HG02885 (cell line): ENCODE results near the gene ATP5MC3.
A peak's percentile ranks its signal among the peaks of the same experiment; 100 is the strongest.
"Not testable (repeated sequence)": the region's sequence is repeated elsewhere in the genome, so short reads cannot be mapped to it uniquely, and the experiment has no call there.

Source experiments
- ATAC-seq: cut with Tn5 transposase; IDR thresholded peaks from one replicate; pipeline ENCODE4 v1.9.1; 2021; ENCODE audit warnings: mild to moderate bottlenecking; ENCODE audit not compliant: unreplicated experiment, poor library complexity

Gene ATP5MC3

GRCh38 chr2:175181104-175181876, at the start of gene ATP5MC3:
TSS of gene ATP5MC3 (minus strand) at chr2:175181710. CDS start at chr2:175181393, 317 bp downstream.
- peak; percentile 85 for ATAC-seq

- ATAC-seq, result not testable (repeated sequence)
These were observed 47.1 kb upstream of the ATP5MC3 start for GRCh38 chr2:175228601-175229000.

- ATAC-seq, result no peak
These were observed 46.7 kb upstream of the ATP5MC3 start for GRCh38 chr2:175228179-175228578.

GRCh38 chr2:175227393-175227792, 45.9 kb upstream of the ATP5MC3 start:
- ATAC-seq, result peak; percentile 49

GRCh38 chr2:175220075-175220474, 38.6 kb upstream of the ATP5MC3 start:
- ATAC-seq, result no peak

GRCh38 chr2:175218551-175218950, 37.0 kb upstream of the ATP5MC3 start:
- ATAC-seq, result no peak

- no peak for ATAC-seq
These were observed 26.4 kb upstream of the ATP5MC3 start for GRCh38 chr2:175207741-175208438.

GRCh38 chr2:175206866-175207265, 25.4 kb upstream of the ATP5MC3 start:
- ATAC-seq, result no peak

GRCh38 chr2:175205523-175205922, 24.0 kb upstream of the ATP5MC3 start:
- ATAC-seq, result no peak

- ATAC-seq, result peak; percentile 94
These were observed 22.3 kb upstream of the ATP5MC3 start for GRCh38 chr2:175203621-175204496.

- no peak for ATAC-seq
These were observed 13.5 kb upstream of the ATP5MC3 start for GRCh38 chr2:175195012-175195411.

- ATAC-seq, result no peak
These were observed 7.3 kb upstream of the ATP5MC3 start for GRCh38 chr2:175188761-175189160.

GRCh38 chr2:175187378-175187777, 5.9 kb upstream of the ATP5MC3 start:
- no peak for ATAC-seq

GRCh38 chr2:175183674-175184073, 2.2 kb upstream of the ATP5MC3 start:
- no peak for ATAC-seq

GRCh38 chr2:175181877-175182308, 383 bp upstream of the ATP5MC3 start:
- ATAC-seq, result no peak

GRCh38 chr2:175180701-175181103, 808 bp downstream of the ATP5MC3 start:
- peak; percentile 69 for ATAC-seq

- no peak for ATAC-seq
These were observed 4.9 kb downstream of the ATP5MC3 start for GRCh38 chr2:175176624-175177023.

GRCh38 chr2:175175896-175176295, 5.6 kb downstream of the ATP5MC3 start:
- ATAC-seq, result no peak

GRCh38 chr2:175175320-175175719, 6.2 kb downstream of the ATP5MC3 start:
- ATAC-seq, result no peak

GRCh38 chr2:175170659-175171304, 10.7 kb downstream of the ATP5MC3 start:
- ATAC-seq, result no peak
